ENCODE results near the gene ALOXE3. TPM values are rescaled to one million over a fixed set of nuclear protein-coding genes. Genes with fewer than 3 reads are reported as not detected.
A peak's percentile ranks its signal among the peaks of the same experiment; 100 is the strongest.

Gene ALOXE3
- total RNA-seq, 1 donor from 2014 or later, result not detected

- no peak overlapping the region for H3K27ac Mint-ChIP-seq (ENCODE audit: unreplicated experiment)
These were observed 38.1 kb upstream of the ALOXE3 start for GRCh38 chr17:8156246-8156992.

GRCh38 chr17:8155996-8156245, 37.6 kb upstream of the ALOXE3 start:
- TF ChIP-seq, protein P1, sequence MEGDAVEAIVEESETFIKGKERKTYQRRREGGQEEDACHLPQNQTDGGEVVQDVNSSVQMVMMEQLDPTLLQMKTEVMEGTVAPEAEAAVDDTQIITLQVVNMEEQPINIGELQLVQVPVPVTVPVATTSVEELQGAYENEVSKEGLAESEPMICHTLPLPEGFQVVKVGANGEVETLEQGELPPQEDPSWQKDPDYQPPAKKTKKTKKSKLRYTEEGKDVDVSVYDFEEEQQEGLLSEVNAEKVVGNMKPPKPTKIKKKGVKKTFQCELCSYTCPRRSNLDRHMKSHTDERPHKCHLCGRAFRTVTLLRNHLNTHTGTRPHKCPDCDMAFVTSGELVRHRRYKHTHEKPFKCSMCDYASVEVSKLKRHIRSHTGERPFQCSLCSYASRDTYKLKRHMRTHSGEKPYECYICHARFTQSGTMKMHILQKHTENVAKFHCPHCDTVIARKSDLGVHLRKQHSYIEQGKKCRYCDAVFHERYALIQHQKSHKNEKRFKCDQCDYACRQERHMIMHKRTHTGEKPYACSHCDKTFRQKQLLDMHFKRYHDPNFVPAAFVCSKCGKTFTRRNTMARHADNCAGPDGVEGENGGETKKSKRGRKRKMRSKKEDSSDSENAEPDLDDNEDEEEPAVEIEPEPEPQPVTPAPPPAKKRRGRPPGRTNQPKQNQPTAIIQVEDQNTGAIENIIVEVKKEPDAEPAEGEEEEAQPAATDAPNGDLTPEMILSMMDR (IDR thresholded peaks at IDR 0.05), result no peak
- Mint-ChIP-seq H3K4me1 (ENCODE audit: unreplicated experiment) (peaks cover 47% of the 10 kb centered on the region), H3K9me3 (ENCODE audit: unreplicated experiment) (no peaks in the 10 kb centered on the region), H3K4me3 (ENCODE audit: unreplicated experiment) (no peak overlapping the region), H3K27me3 (ENCODE audit: unreplicated experiment) (no peaks in the 10 kb centered on the region), H3K27ac (ENCODE audit: unreplicated experiment) (no peak overlapping the region), H3K36me3 (ENCODE audit: unreplicated experiment) (peaks cover 3% of the 10 kb centered on the region)
- no peak for DNase-seq (ENCODE audit: extremely low spot score, unreplicated experiment)

More at GRCh38 chr17:8156246-8156992, 38.1 kb upstream of the ALOXE3 start:
- peak; percentile 100 for DNase-seq (ENCODE audit: extremely low spot score, unreplicated experiment)
- H3K4me1 Mint-ChIP-seq (ENCODE audit: unreplicated experiment), result peaks cover 50% of the 10 kb centered on the region
- no peaks in the 10 kb centered on the region for H3K9me3 Mint-ChIP-seq (ENCODE audit: unreplicated experiment)
- no peaks in the 10 kb centered on the region for H3K27me3 Mint-ChIP-seq (ENCODE audit: unreplicated experiment)
- no peak overlapping the region for H3K4me3 Mint-ChIP-seq (ENCODE audit: unreplicated experiment)
- H3K36me3 Mint-ChIP-seq (ENCODE audit: unreplicated experiment), result peaks cover 7% of the 10 kb centered on the region
- TF ChIP-seq, protein P1 (IDR thresholded peaks at IDR 0.05), result peak; percentile 8

- no peaks in the 10 kb centered on the region for H3K9me3 Mint-ChIP-seq (ENCODE audit: unreplicated experiment)
- no peaks in the 10 kb centered on the region for H3K27me3 Mint-ChIP-seq (ENCODE audit: unreplicated experiment)
- no peak overlapping the region for H3K4me3 Mint-ChIP-seq (ENCODE audit: unreplicated experiment)
- peaks cover 51% of the 10 kb centered on the region for H3K4me1 Mint-ChIP-seq (ENCODE audit: unreplicated experiment)
- no peak overlapping the region for H3K27ac Mint-ChIP-seq (ENCODE audit: unreplicated experiment)
- DNase-seq (ENCODE audit: extremely low spot score, unreplicated experiment), result no peak
- H3K36me3 Mint-ChIP-seq (ENCODE audit: unreplicated experiment), result peaks cover 3% of the 10 kb centered on the region
- TF ChIP-seq, protein P1 (IDR thresholded peaks at IDR 0.05), result no peak
These were observed 37.1 kb upstream of the ALOXE3 start for GRCh38 chr17:8155231-8155995.

DNA sequence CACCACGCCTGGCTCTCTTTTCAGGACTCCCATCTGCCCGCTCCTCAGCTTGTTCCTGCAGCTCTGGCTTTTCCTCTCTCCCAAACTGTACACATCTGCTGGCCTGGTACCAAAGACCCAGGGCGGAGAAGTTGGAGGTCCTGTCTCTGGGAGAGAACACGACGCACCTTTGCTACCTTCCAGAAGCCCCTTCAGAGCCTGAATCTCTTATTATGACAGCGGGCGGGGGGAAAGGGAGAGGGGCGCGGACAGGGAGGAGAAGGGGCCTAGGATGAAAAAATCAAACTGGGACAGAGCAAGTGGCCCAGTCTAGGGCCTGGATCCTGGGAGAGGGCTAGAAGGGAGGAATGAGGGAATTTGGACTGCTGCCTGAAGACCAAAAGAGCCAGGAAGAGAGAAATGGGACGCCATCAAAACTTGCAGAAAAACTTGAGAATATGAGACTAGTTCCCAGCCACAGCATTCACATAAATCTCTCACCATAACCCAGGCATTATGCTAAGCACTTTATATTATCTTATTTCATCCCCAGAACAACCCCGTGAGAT, 36.4 kb upstream of the ALOXE3 start:
- Mint-ChIP-seq H3K36me3 (ENCODE audit: unreplicated experiment) (peaks cover 3% of the 10 kb centered on the region), H3K9me3 (ENCODE audit: unreplicated experiment) (no peaks in the 10 kb centered on the region), H3K27ac (ENCODE audit: unreplicated experiment) (no peak overlapping the region), H3K27me3 (ENCODE audit: unreplicated experiment) (no peaks in the 10 kb centered on the region), H3K4me3 (ENCODE audit: unreplicated experiment) (no peak overlapping the region), H3K4me1 (ENCODE audit: unreplicated experiment) (peaks cover 52% of the 10 kb centered on the region)
- DNase-seq (ENCODE audit: extremely low spot score, unreplicated experiment), result no peak
- TF ChIP-seq, protein P1 (IDR thresholded peaks at IDR 0.05), result no peak
